K562 (cell line): Measurements from ENCODE around the gene YPEL4. TPM values are rescaled to one million over a fixed set of nuclear protein-coding genes. Genes with fewer than 3 reads are reported as not detected.
A peak's percentile ranks its signal among the peaks of the same experiment; 100 is the strongest.

Experiments
- ATAC-seq: fragments of 200-7000 bp; cut with Tn5 transposase; 3 replicates; pipeline ENCODE4 v1.9.1; 2020; ENCODE audit warnings: moderate library complexity
- BruUV-seq: library from RNA; stranded (reverse); fragments of 400-500 nt; replicated peaks from 2 replicates; lab custom pipeline; 2021; lab: Mats Ljungman, UMichigan
- CTCF ChIA-PET: fragments of 300-600 bp; formaldehyde crosslinking; extraction: SDS; loops from one replicate; lab custom pipeline; 2021; ENCODE audit warnings: low intra/inter-chr PET ratio; lab: Yijun Ruan, JAX
- POLR2A ChIA-PET: fragments of 300-600, 350-650 bp; sonication (Branson Sonifier 250); formaldehyde crosslinking; extraction: SDS; loops from one replicate; lab custom pipeline; 2021; ENCODE audit warnings: antibody characterized with exemption, inconsistent platforms; lab: Yijun Ruan, JAX
- DNase-seq, 4 experiments: peaks; one replicate each; pipeline versions ENCODE4 v3.0.0 to v3.0.0-alpha.2; 2011 to 2018; ENCODE audit warnings: low spot score in 3 of 4, mixed read lengths in 3 of 4; ENCODE audit errors: extremely low read depth in 1 of 4
- FAIRE-seq: peaks from 2 replicates; lab custom pipeline; 2011; peaks lifted over from hg19 to GRCh38; lab: Jason Lieb, UNC
- H2AFZ ChIP-seq: 2 replicates; pipeline ENCODE4 v1.6.0; 2011; ENCODE audit warnings: low read depth, low read length, control low read depth, inconsistent platforms
- H3K27ac ChIP-seq: fragments of 200-600 bp; 3 replicates; pipeline ENCODE4 v1.8.0; 2011; ENCODE audit warnings: low read depth, mild to moderate bottlenecking, control low read depth, inconsistent platforms, low read length, moderate library complexity, mixed read lengths; ENCODE audit errors: extremely low read depth
- H3K27me3 ChIP-seq, 2 experiments: fragments of 300-600 bp in 1 of 2; 2 replicates in 1 of 2; 3 replicates in 1 of 2; pipeline versions ENCODE4 v1.6.0 to v1.8.0; 2011; ENCODE audit warnings: inconsistent platforms in 2 of 2, low read length in 2 of 2, mild to moderate bottlenecking in 1 of 2, mixed read lengths in 1 of 2, moderate library complexity in 1 of 2; ENCODE audit not compliant: control insufficient read depth in 2 of 2, insufficient read depth in 2 of 2
- H3K36me3 ChIP-seq: fragments of 300-600 bp; 3 replicates; pipeline ENCODE4 v1.8.0; 2011; ENCODE audit warnings: mild to moderate bottlenecking, low read length, inconsistent platforms; ENCODE audit not compliant: control insufficient read depth, insufficient read depth
- H3K4me1 ChIP-seq, 2 experiments: fragments of 200-600 bp in 1 of 2; replicated peaks in 1 of 2; 2 replicates in 1 of 2; 3 replicates in 1 of 2; pipeline versions ENCODE4 v1.5.1 to v1.8.0; 2011; ENCODE audit warnings: inconsistent platforms in 2 of 2, low read length in 2 of 2, mild to moderate bottlenecking in 1 of 2, mixed read lengths in 1 of 2, moderate library complexity in 1 of 2; ENCODE audit not compliant: control insufficient read depth in 2 of 2, insufficient read depth in 2 of 2
- H3K4me2 ChIP-seq: 2 replicates; pipeline ENCODE4 v1.6.1; 2011; ENCODE audit warnings: low read length, control low read depth, inconsistent platforms, mixed read lengths; ENCODE audit not compliant: insufficient read depth
- H3K4me3 ChIP-seq: fragments of 200-600 bp; sonication (generic), shearing (Covaris generic); 2 replicates; pipeline ENCODE4 v1.5.1; 2016; ENCODE audit warnings: control low read depth, inconsistent platforms
- H3K79me2 ChIP-seq: fragments of 200-600 bp; 3 replicates; pipeline ENCODE4 v1.8.0; 2011; ENCODE audit warnings: low read length, inconsistent platforms; ENCODE audit not compliant: control insufficient read depth, insufficient read depth
- H3K9ac ChIP-seq, 2 experiments: 2 replicates each; pipeline versions ENCODE4 v1.6.0 to v1.6.1; 2011; ENCODE audit warnings: low read depth in 2 of 2, low read length in 2 of 2, control low read depth in 1 of 2, inconsistent platforms in 1 of 2, mild to moderate bottlenecking in 1 of 2, mixed read lengths in 1 of 2; ENCODE audit not compliant: insufficient read depth in 1 of 2
- H3K9me1 ChIP-seq: one replicate; pipeline ENCODE4 v1.6.0; 2011; ENCODE audit warnings: inconsistent platforms, mild to moderate bottlenecking, low read length, moderate library complexity; ENCODE audit not compliant: control insufficient read depth, insufficient read depth
- H3K9me3 ChIP-seq: replicated peaks from 2 replicates; pipeline ENCODE4 v1.5.1; 2011; ENCODE audit warnings: low read depth, low read length, inconsistent platforms; ENCODE audit not compliant: control insufficient read depth, insufficient read depth
- H4K20me1 ChIP-seq: replicated peaks from 2 replicates; pipeline ENCODE4 v1.6.1; 2011; ENCODE audit warnings: low read length, inconsistent platforms, mixed read lengths; ENCODE audit not compliant: control insufficient read depth, insufficient read depth
- DACH1 ChIP-seq: fragments of 450-650 bp; IDR thresholded peaks from 2 replicates; pipeline ENCODE4 v1.6.1; 2018; ENCODE audit not compliant: partially characterized antibody
- GABPA ChIP-seq: fragments of 200-800 bp; sonication (Bioruptor generic); conservative IDR thresholded peaks from 2 replicates; pipeline ENCODE4 v1.6.1; 2016; ENCODE audit warnings: low read depth, missing genetic modification characterization, missing compliant biosample characterization
- HNRNPK ChIP-seq: fragments of 200-400 bp; formaldehyde crosslinking; IDR thresholded peaks from one replicate; pipeline ENCODE4 v1.6.1; 2018; ENCODE audit warnings: mild to moderate bottlenecking, low read depth, low read length; ENCODE audit not compliant: poor library complexity, severe bottlenecking
- LCOR ChIP-seq: sonication (generic); formaldehyde crosslinking; IDR thresholded peaks from 2 replicates; pipeline ENCODE4 v1.8.0; 2022; ENCODE audit warnings: mild to moderate bottlenecking, missing genetic modification reagents
- TFAP4 ChIP-seq: sonication (generic); formaldehyde crosslinking; IDR thresholded peaks from 2 replicates; pipeline ENCODE4 v1.8.0; 2022; ENCODE audit warnings: missing genetic modification reagents, mild to moderate bottlenecking, moderate library complexity, borderline replicate concordance
- ZNF431 ChIP-seq: sonication (generic); formaldehyde crosslinking; IDR thresholded peaks from 2 replicates; pipeline ENCODE4 v1.8.0; 2022; ENCODE audit warnings: mild to moderate bottlenecking, missing genetic modification reagents
- WGBS: fragments of 100-300 bp; shearing (Covaris generic); methylation state at CpG from one replicate; pipeline ENCODE4 v1.1.6; 2016; ENCODE audit warnings: low coverage, mixed read lengths; ENCODE audit not compliant: insufficient coverage; ENCODE audit errors: missing lambda C conversion rate; 5-methylcytosine and 5-hydroxymethylcytosine counted together
- in situ Hi-C: fragments of 300-500 bp; cut with MboI; formaldehyde crosslinking; loops from 4 replicates; pipeline ENCODE4 v1.15.0; 2018; ENCODE audit warnings: inconsistent platforms, mixed read lengths
- intact Hi-C: fragments of 100-400 bp; cut with micrococcal nuclease; formaldehyde crosslinking; loops from 2 replicates; pipeline ENCODE4 v1.14.2; 2022
- polyA plus RNA-seq, 8 experiments: library from polyadenylated mRNA; depleted of rRNA in 4 of 8; stranded (reverse) in 5 of 8; unstranded in 3 of 8; fragments of >200 nt; fragmentation: Nextera tagmentation in 2 of 8; fragmentation: Illumina TruSeq in 1 of 8; extraction: Ambion mirVana in 2 of 8; extraction: Trizol in 1 of 8; gene quantifications; 2 replicates each; pipeline versions ENCODE4 v1.2.1 to v1.2.3, GENCODE V29; 2011 to 2014; ENCODE audit warnings: inconsistent platforms in 1 of 8, missing spikeins in 1 of 8
- total RNA-seq, 7 experiments: library from RNA; depleted of rRNA in 6 of 7; stranded (reverse); fragments of >200 nt in 6 of 7; fragmentation: Illumina TruSeq in 2 of 7; extraction: Trizol in 2 of 7; gene quantifications; 2 replicates each; pipeline versions ENCODE4 v1.2.1 to v1.2.3, GENCODE V29; 2011 to 2021; ENCODE audit warnings: low replicate concordance in 1 of 7

YPEL4 gene
- total and polyA plus RNA-seq, 9 of the 15 experiments (the other 6 are each of a cell fraction or from before 2014, with no cell fraction given) = 0.07 to 1.4 (median 0.40) TPM; not detected in 2

GRCh38 chr11:57604296-57605027 lies 45.2 kb downstream of the YPEL4 start:
- H3K27ac ChIP-seq = no peak overlapping the region
- no peak overlapping the region for H2AFZ ChIP-seq
- no peak overlapping the region for H3K4me3 ChIP-seq
- DNase-seq = no peak
- no peak overlapping the region for H3K4me2 ChIP-seq
- intact Hi-C loops (no loop called here), in situ Hi-C loops (no loop called here)
- BruUV-seq = no TSS peak
- no peaks in the 10 kb centered on the region for H3K9me3 ChIP-seq
- peaks cover 27 to 37% of the 10 kb centered on the region in 2 experiments for H3K27me3 ChIP-seq
- peak; percentile 43; the same call in 1 of the 3 replicates for ATAC-seq
- H3K9ac ChIP-seq = no peak overlapping the region
- POLR2A ChIA-PET = interaction anchor here (0.8 to 1.5 kb wide), 3 partner anchors 14 to 1648 kb away, joined by 3 read pairs; no protein-coding TSS in a partner anchor
- H3K36me3 ChIP-seq = no peaks in the 10 kb centered on the region
- H3K4me1 ChIP-seq = no peaks in the 10 kb centered on the region
- H3K9me1 ChIP-seq = no peaks in the 10 kb centered on the region
- WGBS = 2% methylated on average over 8 of the region's 8 CpGs
- H4K20me1 ChIP-seq = no peaks in the 10 kb centered on the region
- peak; percentile 87 for TF ChIP-seq DACH1
- peak; percentile 29; the same call in 1 of the 2 replicates for TF ChIP-seq GABPA (tag)
- TF ChIP-seq TFAP4 = 0 out of 2 replicates have a peak, but pooled peaks have one; percentile 14
- no peak for TF ChIP-seq ZNF431 (CRISPR knock-in tag)
- TF ChIP-seq HNRNPK = no peak
- TF ChIP-seq LCOR (CRISPR knock-in tag) = no peak
- no peak for FAIRE-seq
- CTCF ChIA-PET = interaction anchor here (0.7 kb wide), 1 partner anchor 26 kb away, joined by 4 read pairs; no protein-coding TSS in a partner anchor
- no peaks in the 10 kb centered on the region for H3K79me2 ChIP-seq
